ENCODE results near the gene MRPS6. TPM values are rescaled to one million over a fixed set of nuclear protein-coding genes. Genes with fewer than 3 reads are reported as not detected.

The MRPS6 gene
- total and polyA plus RNA-seq, 2 of the 13 experiments (the other 11 are each of a cell fraction or from before 2014, with no cell fraction given), result 14.2 to 26.9 TPM

DNA sequence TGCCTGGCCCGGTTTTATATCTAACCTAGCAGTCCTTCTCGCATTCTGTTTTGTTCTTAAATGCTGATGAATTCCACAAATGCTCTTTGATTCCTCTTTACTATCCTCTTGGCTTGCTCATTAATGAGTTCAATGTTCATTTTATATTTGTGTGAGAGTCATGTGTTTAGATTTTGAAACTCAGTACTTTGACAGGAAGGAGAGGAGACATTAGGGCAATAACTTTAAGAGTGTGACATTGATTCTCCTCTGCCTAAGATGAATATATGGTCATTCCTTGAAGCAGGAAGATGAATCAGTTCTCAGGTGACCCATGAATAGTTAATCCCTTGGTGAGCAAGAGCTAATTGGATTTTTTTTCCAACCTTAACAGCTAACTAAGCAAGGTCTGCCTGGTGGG lies 84.1 kb downstream of the MRPS6 start (continued):
- TF ChIP-seq E2F1 (CRISPR knock-in tag; IDR thresholded peaks at IDR 0.05) (no peak), FOXO4 (CRISPR knock-in tag; conservative IDR thresholded peaks at IDR 0.05) (no peak), ARNT (IDR thresholded peaks at IDR 0.05) (no peak), ZFP90 (CRISPR knock-in tag; IDR thresholded peaks at IDR 0.05; ENCODE audit: borderline replicate concordance) (no peak), KLF16 (CRISPR knock-in tag; IDR thresholded peaks at IDR 0.05) (no peak)
- TF ChIP-seq, protein P1, sequence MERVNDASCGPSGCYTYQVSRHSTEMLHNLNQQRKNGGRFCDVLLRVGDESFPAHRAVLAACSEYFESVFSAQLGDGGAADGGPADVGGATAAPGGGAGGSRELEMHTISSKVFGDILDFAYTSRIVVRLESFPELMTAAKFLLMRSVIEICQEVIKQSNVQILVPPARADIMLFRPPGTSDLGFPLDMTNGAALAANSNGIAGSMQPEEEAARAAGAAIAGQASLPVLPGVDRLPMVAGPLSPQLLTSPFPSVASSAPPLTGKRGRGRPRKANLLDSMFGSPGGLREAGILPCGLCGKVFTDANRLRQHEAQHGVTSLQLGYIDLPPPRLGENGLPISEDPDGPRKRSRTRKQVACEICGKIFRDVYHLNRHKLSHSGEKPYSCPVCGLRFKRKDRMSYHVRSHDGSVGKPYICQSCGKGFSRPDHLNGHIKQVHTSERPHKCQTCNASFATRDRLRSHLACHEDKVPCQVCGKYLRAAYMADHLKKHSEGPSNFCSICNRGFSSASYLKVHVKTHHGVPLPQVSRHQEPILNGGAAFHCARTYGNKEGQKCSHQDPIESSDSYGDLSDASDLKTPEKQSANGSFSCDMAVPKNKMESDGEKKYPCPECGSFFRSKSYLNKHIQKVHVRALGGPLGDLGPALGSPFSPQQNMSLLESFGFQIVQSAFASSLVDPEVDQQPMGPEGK (CRISPR knock-in tag; IDR thresholded peaks at IDR 0.05), result no peak
- TF ChIP-seq, protein P2, sequence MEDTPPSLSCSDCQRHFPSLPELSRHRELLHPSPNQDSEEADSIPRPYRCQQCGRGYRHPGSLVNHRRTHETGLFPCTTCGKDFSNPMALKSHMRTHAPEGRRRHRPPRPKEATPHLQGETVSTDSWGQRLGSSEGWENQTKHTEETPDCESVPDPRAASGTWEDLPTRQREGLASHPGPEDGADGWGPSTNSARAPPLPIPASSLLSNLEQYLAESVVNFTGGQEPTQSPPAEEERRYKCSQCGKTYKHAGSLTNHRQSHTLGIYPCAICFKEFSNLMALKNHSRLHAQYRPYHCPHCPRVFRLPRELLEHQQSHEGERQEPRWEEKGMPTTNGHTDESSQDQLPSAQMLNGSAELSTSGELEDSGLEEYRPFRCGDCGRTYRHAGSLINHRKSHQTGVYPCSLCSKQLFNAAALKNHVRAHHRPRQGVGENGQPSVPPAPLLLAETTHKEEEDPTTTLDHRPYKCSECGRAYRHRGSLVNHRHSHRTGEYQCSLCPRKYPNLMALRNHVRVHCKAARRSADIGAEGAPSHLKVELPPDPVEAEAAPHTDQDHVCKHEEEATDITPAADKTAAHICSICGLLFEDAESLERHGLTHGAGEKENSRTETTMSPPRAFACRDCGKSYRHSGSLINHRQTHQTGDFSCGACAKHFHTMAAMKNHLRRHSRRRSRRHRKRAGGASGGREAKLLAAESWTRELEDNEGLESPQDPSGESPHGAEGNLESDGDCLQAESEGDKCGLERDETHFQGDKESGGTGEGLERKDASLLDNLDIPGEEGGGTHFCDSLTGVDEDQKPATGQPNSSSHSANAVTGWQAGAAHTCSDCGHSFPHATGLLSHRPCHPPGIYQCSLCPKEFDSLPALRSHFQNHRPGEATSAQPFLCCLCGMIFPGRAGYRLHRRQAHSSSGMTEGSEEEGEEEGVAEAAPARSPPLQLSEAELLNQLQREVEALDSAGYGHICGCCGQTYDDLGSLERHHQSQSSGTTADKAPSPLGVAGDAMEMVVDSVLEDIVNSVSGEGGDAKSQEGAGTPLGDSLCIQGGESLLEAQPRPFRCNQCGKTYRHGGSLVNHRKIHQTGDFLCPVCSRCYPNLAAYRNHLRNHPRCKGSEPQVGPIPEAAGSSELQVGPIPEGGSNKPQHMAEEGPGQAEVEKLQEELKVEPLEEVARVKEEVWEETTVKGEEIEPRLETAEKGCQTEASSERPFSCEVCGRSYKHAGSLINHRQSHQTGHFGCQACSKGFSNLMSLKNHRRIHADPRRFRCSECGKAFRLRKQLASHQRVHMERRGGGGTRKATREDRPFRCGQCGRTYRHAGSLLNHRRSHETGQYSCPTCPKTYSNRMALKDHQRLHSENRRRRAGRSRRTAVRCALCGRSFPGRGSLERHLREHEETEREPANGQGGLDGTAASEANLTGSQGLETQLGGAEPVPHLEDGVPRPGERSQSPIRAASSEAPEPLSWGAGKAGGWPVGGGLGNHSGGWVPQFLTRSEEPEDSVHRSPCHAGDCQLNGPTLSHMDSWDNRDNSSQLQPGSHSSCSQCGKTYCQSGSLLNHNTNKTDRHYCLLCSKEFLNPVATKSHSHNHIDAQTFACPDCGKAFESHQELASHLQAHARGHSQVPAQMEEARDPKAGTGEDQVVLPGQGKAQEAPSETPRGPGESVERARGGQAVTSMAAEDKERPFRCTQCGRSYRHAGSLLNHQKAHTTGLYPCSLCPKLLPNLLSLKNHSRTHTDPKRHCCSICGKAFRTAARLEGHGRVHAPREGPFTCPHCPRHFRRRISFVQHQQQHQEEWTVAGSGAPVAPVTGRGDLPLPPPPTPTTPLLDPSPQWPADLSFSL (CRISPR knock-in tag; IDR thresholded peaks at IDR 0.05), result no peak

Data from HepG2 (cell line).